ENCODE results near the gene KCTD11.

KCTD11 gene

DNA sequence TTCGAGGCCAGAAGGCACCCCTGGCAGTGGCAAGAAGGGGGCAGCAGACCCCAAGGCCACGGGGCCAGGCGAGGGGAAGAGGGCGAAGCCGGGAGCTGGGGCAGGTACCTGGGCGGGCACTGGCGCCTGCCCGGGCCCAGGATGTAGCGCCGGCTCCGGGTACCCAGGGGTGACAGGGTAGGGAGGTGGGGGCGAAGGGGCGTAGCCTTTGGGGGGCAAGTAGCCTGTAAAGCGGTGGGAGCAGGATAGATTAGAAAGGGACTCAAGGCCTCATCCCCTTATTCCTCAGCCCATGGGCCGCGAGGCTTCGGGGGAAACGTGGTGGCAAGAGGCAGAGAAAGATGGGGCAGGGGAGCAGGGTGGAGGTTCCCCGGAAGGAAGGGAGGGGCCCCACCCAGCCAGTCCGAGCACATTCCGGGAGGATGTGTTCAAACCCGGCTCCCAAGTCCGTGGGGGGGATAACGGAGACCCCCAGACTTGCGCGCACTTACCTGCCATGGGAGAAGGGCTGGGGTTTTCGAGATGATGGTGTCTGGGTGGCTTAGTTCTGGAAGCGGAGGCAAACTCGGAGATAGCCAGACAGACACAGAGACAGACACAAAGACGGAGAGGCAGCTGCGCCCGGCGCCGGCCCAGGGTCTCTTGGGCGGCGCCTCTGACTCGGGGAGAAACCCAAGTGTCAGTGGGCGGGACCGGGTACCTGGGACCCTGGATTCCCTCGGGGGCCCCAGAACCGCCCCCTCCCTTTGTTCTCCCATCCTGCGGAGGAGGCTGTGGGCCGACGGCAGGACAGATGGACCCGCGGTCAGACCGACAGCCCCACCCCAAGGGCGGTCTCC lies 41.9 kb downstream of the KCTD11 start:
- Histone ChIP-seq H3K9ac (ENCODE audit: low read depth, low read length) (peak overlapping the region; percentile 56; the same call in 1 of the 2 replicates), H3K4me3 (ENCODE audit: low read depth, low read length) (peak overlapping the region; percentile 90), H3K9me3 (ENCODE audit: control insufficient read depth, insufficient read depth, low read length) (no peaks in the 10 kb centered on the region), H3K27ac (ENCODE audit: low read depth, low read length) (peak overlapping the region; percentile 82), H3K36me3 (ENCODE audit: control insufficient read depth, insufficient read depth, low read length) (peaks cover 37% of the 10 kb centered on the region), H3K27me3 (ENCODE audit: control insufficient read depth, insufficient read depth, low read length) (no peaks in the 10 kb centered on the region), H3K4me1 (ENCODE audit: control insufficient read depth, insufficient read depth, low read length) (peaks cover 5% of the 10 kb centered on the region; the same call in 1 of the 2 replicates)

- H3K36me3 ChIP-seq (ENCODE audit: control insufficient read depth, insufficient read depth, low read length): peaks cover 29% of the 10 kb centered on the region; the same call in 1 of the 2 replicates
- peaks cover 5% of the 10 kb centered on the region; the same call in 1 of the 2 replicates for H3K4me1 ChIP-seq (ENCODE audit: control insufficient read depth, insufficient read depth, low read length)
- H3K4me3 ChIP-seq (ENCODE audit: low read depth, low read length): peak within 1 kb of the TSS; percentile 90
- H3K9ac ChIP-seq (ENCODE audit: low read depth, low read length): peak within 1 kb of the TSS; percentile 56; the same call in 1 of the 2 replicates
- peak within 1 kb of the TSS; percentile 82 for H3K27ac ChIP-seq (ENCODE audit: low read depth, low read length)
- H3K27me3 ChIP-seq (ENCODE audit: control insufficient read depth, insufficient read depth, low read length): no peaks in the 10 kb centered on the region
- no peaks in the 10 kb centered on the region for H3K9me3 ChIP-seq (ENCODE audit: control insufficient read depth, insufficient read depth, low read length)
These were observed 42.7 kb downstream of the KCTD11 start, which contains the start of gene PLSCR3 for GRCh38 chr17:7394452-7395191. TSS of gene PLSCR3 (minus strand) at chr17:7394525. CDS start at chr17:7394110, 415 bp downstream.

GRCh38 chr17:7396147-7396546 lies 44.2 kb downstream of the KCTD11 start:
- Histone ChIP-seq H3K9ac (ENCODE audit: low read depth, low read length) (no peak overlapping the region), H3K9me3 (ENCODE audit: control insufficient read depth, insufficient read depth, low read length) (no peaks in the 10 kb centered on the region), H3K27ac (ENCODE audit: low read depth, low read length) (no peak overlapping the region), H3K4me3 (ENCODE audit: low read depth, low read length) (no peak overlapping the region), H3K36me3 (ENCODE audit: control insufficient read depth, insufficient read depth, low read length) (peaks cover 14% of the 10 kb centered on the region; the same call in 1 of the 2 replicates), H3K27me3 (ENCODE audit: control insufficient read depth, insufficient read depth, low read length) (no peaks in the 10 kb centered on the region), H3K4me1 (ENCODE audit: control insufficient read depth, insufficient read depth, low read length) (peaks cover 5% of the 10 kb centered on the region; the same call in 1 of the 2 replicates)

DNA sequence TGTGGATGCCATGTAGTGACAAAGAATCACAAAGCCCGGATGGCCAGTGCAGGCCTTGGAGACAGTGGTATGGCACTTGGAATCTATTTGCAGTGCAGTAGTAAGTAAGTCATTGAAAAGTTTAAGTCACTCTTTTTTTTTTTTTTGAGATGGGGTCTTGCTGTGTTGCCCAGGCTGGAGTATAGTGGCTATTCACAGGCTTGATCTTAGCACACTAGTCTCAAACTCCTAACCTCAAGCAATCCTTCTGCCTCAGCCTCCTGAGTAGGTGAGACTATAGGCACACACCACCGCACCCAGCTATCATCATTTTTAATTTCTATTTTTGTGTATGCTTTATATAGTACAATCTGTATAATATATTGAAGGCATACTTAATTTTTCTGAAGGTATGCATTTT lies 46.6 kb downstream of the KCTD11 start:
- Histone ChIP-seq H3K36me3 (ENCODE audit: control insufficient read depth, insufficient read depth, low read length) (no peaks in the 10 kb centered on the region), H3K27ac (ENCODE audit: low read depth, low read length) (no peak overlapping the region), H3K4me1 (ENCODE audit: control insufficient read depth, insufficient read depth, low read length) (0 out of 2 replicates have a peak, but pooled peaks cover 8% of the 10 kb centered on the region), H3K9ac (ENCODE audit: low read depth, low read length) (no peak overlapping the region), H3K27me3 (ENCODE audit: control insufficient read depth, insufficient read depth, low read length) (no peaks in the 10 kb centered on the region), H3K4me3 (ENCODE audit: low read depth, low read length) (no peak overlapping the region), H3K9me3 (ENCODE audit: control insufficient read depth, insufficient read depth, low read length) (no peaks in the 10 kb centered on the region)

DNA sequence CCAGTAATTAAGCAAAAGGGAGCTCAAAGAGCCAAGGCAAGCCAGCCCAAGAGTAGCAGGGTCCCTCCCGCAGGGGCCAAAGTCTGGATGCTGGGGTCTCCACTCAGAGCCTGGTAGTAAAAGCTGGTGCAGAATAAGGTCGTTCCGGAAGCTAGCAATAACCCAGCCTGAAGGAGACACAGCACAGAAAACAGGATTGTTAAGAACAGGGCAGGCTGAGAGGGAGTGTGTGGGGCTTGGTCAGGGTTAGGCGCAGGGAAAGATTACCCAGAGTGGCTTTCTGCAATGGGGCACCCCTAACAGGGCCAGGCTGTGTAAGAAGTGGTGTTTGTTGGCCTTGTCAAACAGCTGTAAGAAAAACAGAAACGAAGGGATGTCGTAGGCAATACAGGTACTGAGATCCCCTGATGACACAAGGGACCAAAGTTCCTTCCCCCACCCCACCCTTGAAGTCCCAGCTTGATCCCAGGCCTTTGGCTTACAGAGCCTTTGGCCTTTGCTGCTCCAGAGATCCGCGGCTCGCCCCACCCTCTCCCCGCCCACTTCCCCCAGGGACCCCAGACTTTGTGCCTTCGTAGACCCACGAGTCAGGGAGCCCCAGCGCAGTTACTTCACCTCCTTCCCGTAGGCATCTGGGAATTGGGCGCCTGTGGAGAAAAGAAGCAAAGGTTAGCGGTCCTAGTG lies 51.2 kb downstream of the KCTD11 start:
- no peaks in the 10 kb centered on the region for H3K27me3 ChIP-seq (ENCODE audit: control insufficient read depth, insufficient read depth, low read length)
- peak overlapping the region; percentile 91 for H3K4me3 ChIP-seq (ENCODE audit: low read depth, low read length)
- H3K4me1 ChIP-seq (ENCODE audit: control insufficient read depth, insufficient read depth, low read length): peaks cover 13% of the 10 kb centered on the region; the same call in 1 of the 2 replicates
- H3K36me3 ChIP-seq (ENCODE audit: control insufficient read depth, insufficient read depth, low read length): no peaks in the 10 kb centered on the region
- peak overlapping the region; percentile 98 for H3K27ac ChIP-seq (ENCODE audit: low read depth, low read length)
- H3K9ac ChIP-seq (ENCODE audit: low read depth, low read length): peak overlapping the region; percentile 66; the same call in 1 of the 2 replicates
- H3K9me3 ChIP-seq (ENCODE audit: control insufficient read depth, insufficient read depth, low read length): no peaks in the 10 kb centered on the region

DNA sequence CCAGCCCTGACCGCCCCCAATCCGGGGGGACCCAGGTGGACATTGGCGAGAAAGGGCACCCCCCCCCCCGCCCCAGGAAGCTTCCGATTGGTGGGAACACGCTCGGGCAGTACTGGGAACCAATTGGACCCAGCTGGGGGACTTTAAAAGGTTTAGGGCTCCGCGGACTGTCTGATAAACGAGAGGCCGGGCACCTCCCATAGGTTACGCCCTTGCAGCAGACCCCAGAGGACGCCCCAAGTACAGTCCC lies 51.7 kb downstream of the KCTD11 start:
- Histone ChIP-seq H3K27ac (ENCODE audit: low read depth, low read length) (peak overlapping the region; percentile 98), H3K4me1 (ENCODE audit: control insufficient read depth, insufficient read depth, low read length) (peaks cover 13% of the 10 kb centered on the region; the same call in 1 of the 2 replicates), H3K4me3 (ENCODE audit: low read depth, low read length) (peak overlapping the region; percentile 91), H3K27me3 (ENCODE audit: control insufficient read depth, insufficient read depth, low read length) (no peaks in the 10 kb centered on the region), H3K36me3 (ENCODE audit: control insufficient read depth, insufficient read depth, low read length) (peaks cover 3% of the 10 kb centered on the region), H3K9me3 (ENCODE audit: control insufficient read depth, insufficient read depth, low read length) (no peaks in the 10 kb centered on the region), H3K9ac (ENCODE audit: low read depth, low read length) (peak overlapping the region; percentile 66)

- Histone ChIP-seq H3K27ac (ENCODE audit: low read depth, low read length) (peak within 1 kb of the TSS; percentile 98), H3K4me3 (ENCODE audit: low read depth, low read length) (peak within 1 kb of the TSS; percentile 91), H3K36me3 (ENCODE audit: control insufficient read depth, insufficient read depth, low read length) (peaks cover 8% of the 10 kb centered on the region), H3K9ac (ENCODE audit: low read depth, low read length) (peak within 1 kb of the TSS; percentile 66), H3K27me3 (ENCODE audit: control insufficient read depth, insufficient read depth, low read length) (no peaks in the 10 kb centered on the region), H3K4me1 (ENCODE audit: control insufficient read depth, insufficient read depth, low read length) (peaks cover 13% of the 10 kb centered on the region; the same call in 1 of the 2 replicates), H3K9me3 (ENCODE audit: control insufficient read depth, insufficient read depth, low read length) (no peaks in the 10 kb centered on the region)
These were observed 52.2 kb downstream of the KCTD11 start, which contains the start of gene TMEM256 for GRCh38 chr17:7403977-7404736. TSS of gene TMEM256 (minus strand) at chr17:7404097. CDS start at chr17:7404084, 13 bp downstream.

Data from HUES48 (cell line).